GM12878 (cell line): Measurements from ENCODE around the gene ACRBP. TPM values are rescaled to one million over a fixed set of nuclear protein-coding genes. Genes with fewer than 3 reads are reported as not detected.

Experiments
- ATAC-seq: fragments of 200-7000 bp; cut with Tn5 transposase; 3 replicates; pipeline ENCODE4 v1.9.1; 2020; ENCODE audit warnings: mild to moderate bottlenecking, moderate library complexity
- BruUV-seq: library from RNA; stranded (reverse); fragments of 400-500 nt; replicated peaks from 2 replicates; lab custom pipeline; 2021; lab: Mats Ljungman, UMichigan
- CTCF ChIA-PET: fragments of 300-600 bp; sonication (Branson Sonifier 250); formaldehyde crosslinking; extraction: SDS; loops from one replicate; lab custom pipeline; 2021; ENCODE audit warnings: inconsistent platforms; lab: Yijun Ruan, JAX
- POLR2A ChIA-PET: fragments of 350-600 bp; formaldehyde crosslinking; extraction: SDS; loops from one replicate; lab custom pipeline; 2021; ENCODE audit warnings: inconsistent platforms; lab: Charles Lee
- RAD21 ChIA-PET: fragments of 300-600 bp; sonication (Branson Sonifier 250); formaldehyde crosslinking; loops from one replicate; lab custom pipeline; 2023; ENCODE audit warnings: antibody characterized with exemption; ENCODE audit not compliant: unreplicated experiment; lab: Charles Lee
- SMC1A ChIA-PET: fragments of 300-600 bp; sonication (Branson Sonifier 250); formaldehyde crosslinking; loops from one replicate; lab custom pipeline; 2023; ENCODE audit not compliant: unreplicated experiment, uncharacterized antibody; lab: Charles Lee
- DNase-seq: peaks from one replicate; pipeline ENCODE4 v3.0.0-alpha.2; 2011; ENCODE audit warnings: low read depth, low spot score
- FAIRE-seq: peaks from 3 replicates; lab custom pipeline; 2011; peaks lifted over from hg19 to GRCh38; lab: Jason Lieb, UNC
- H2AFZ ChIP-seq: 2 replicates; pipeline ENCODE4 v1.6.0; 2011; ENCODE audit warnings: low read depth, low read length, control low read depth; ENCODE audit not compliant: control insufficient read depth
- H3K27ac ChIP-seq: 2 replicates; pipeline ENCODE4 v1.5.1; 2011; ENCODE audit warnings: control low read depth; ENCODE audit not compliant: control insufficient read depth, insufficient read depth
- H3K27me3 ChIP-seq, 2 experiments: replicated peaks in 1 of 2; 2 replicates each; pipeline versions ENCODE4 v1.6.0 to v1.6.1; 2011; ENCODE audit warnings: low read length in 1 of 2; ENCODE audit not compliant: control insufficient read depth in 2 of 2, insufficient read depth in 2 of 2
- H3K36me3 ChIP-seq, 2 experiments: 2 replicates each; pipeline ENCODE4 v1.5.1; 2011; ENCODE audit warnings: low read length in 1 of 2; ENCODE audit not compliant: control insufficient read depth in 2 of 2, insufficient read depth in 2 of 2
- H3K4me1 ChIP-seq: 2 replicates; pipeline ENCODE4 v1.6.1; 2011; ENCODE audit warnings: mild to moderate bottlenecking, low read length, moderate library complexity, mixed read lengths; ENCODE audit not compliant: control insufficient read depth, insufficient read depth
- H3K4me2 ChIP-seq: 2 replicates; pipeline ENCODE4 v1.6.0; 2011; ENCODE audit warnings: control low read depth; ENCODE audit not compliant: control insufficient read depth, insufficient read depth
- H3K4me3 ChIP-seq: fragments of 200-600 bp; sonication (generic); 2 replicates; pipeline ENCODE4 v1.5.1; 2016
- H3K79me2 ChIP-seq: 2 replicates; pipeline ENCODE4 v1.6.0; 2011; ENCODE audit warnings: low read length; ENCODE audit not compliant: control insufficient read depth, insufficient read depth
- H3K9ac ChIP-seq: 2 replicates; pipeline ENCODE4 v1.8.0; 2011; ENCODE audit warnings: low read length, control low read depth, mixed read lengths; ENCODE audit not compliant: control insufficient read depth, insufficient read depth
- H3K9me3 ChIP-seq: replicated peaks from 3 replicates; pipeline ENCODE4 v1.5.1; 2011; ENCODE audit warnings: mild to moderate bottlenecking, low read length; ENCODE audit not compliant: control insufficient read depth, insufficient read depth
- H4K20me1 ChIP-seq: 2 replicates; pipeline ENCODE4 v1.6.0; 2011; ENCODE audit not compliant: control insufficient read depth, insufficient read depth
- BCL11A ChIP-seq: IDR thresholded peaks from 2 replicates; pipeline ENCODE4 v1.6.1; 2011; ENCODE audit warnings: low read depth, low read length
- BHLHE40 ChIP-seq, 2 experiments: fragments of 450-650 bp in 1 of 2; IDR thresholded peaks; 2 replicates each; pipeline ENCODE4 v1.6.1; 2011 to 2017; ENCODE audit warnings: low read depth in 2 of 2, borderline replicate concordance in 1 of 2, improper control_type of control experiment in 1 of 2, low read length in 1 of 2, mild to moderate bottlenecking in 1 of 2
- BRCA1 ChIP-seq: IDR thresholded peaks from 2 replicates; pipeline ENCODE4 v1.6.1; 2011; ENCODE audit warnings: low read depth, low read length, improper control_type of control experiment
- E4F1 ChIP-seq: fragments of 450-650 bp; IDR thresholded peaks from 2 replicates; pipeline ENCODE4 v1.6.1; 2018; ENCODE audit warnings: borderline replicate concordance, mild to moderate bottlenecking; ENCODE audit not compliant: partially characterized antibody
- EGR1 ChIP-seq, 2 experiments: IDR thresholded peaks; 1 replicate in 1 of 2; 2 replicates in 1 of 2; pipeline ENCODE4 v1.6.1; 2011 to 2012; ENCODE audit warnings: low read depth in 2 of 2, low read length in 2 of 2, borderline replicate concordance in 1 of 2, mild to moderate bottlenecking in 1 of 2, moderate library complexity in 1 of 2
- IKZF2 ChIP-seq, 2 experiments: fragments of 450-650 bp; IDR thresholded peaks; 2 replicates each; pipeline ENCODE4 v1.6.1; 2017; ENCODE audit warnings: mild to moderate bottlenecking in 2 of 2, moderate library complexity in 2 of 2
- MTA2 ChIP-seq: fragments of 450-650 bp; IDR thresholded peaks from 2 replicates; pipeline ENCODE4 v1.6.1; 2016; ENCODE audit warnings: low read depth, mild to moderate bottlenecking, moderate library complexity
- MXI1 ChIP-seq: fragments of 150-350 bp; IDR thresholded peaks from 2 replicates; pipeline ENCODE4 v1.6.1; 2011; ENCODE audit warnings: low read depth, mild to moderate bottlenecking, inconsistent platforms, low read length, improper control_type of control experiment
- NR2C1 ChIP-seq: fragments of 450-650 bp; IDR thresholded peaks from 2 replicates; pipeline ENCODE4 v1.6.1; 2017; ENCODE audit warnings: antibody characterized with exemption, mild to moderate bottlenecking, moderate library complexity
- POU2F2 ChIP-seq: IDR thresholded peaks from 3 replicates; pipeline ENCODE4 v1.6.1; 2011; ENCODE audit warnings: low read depth, mild to moderate bottlenecking, low read length, borderline replicate concordance
- RAD51 ChIP-seq: fragments of 450-650 bp; IDR thresholded peaks from 2 replicates; pipeline ENCODE4 v1.6.1; 2016; ENCODE audit warnings: moderate library complexity, mild to moderate bottlenecking, inconsistent platforms
- RELB ChIP-seq: fragments of 450-650 bp; IDR thresholded peaks from 2 replicates; pipeline ENCODE4 v1.6.1; 2017; ENCODE audit warnings: low read depth, mild to moderate bottlenecking, moderate library complexity
- SIN3A ChIP-seq: IDR thresholded peaks from 2 replicates; pipeline ENCODE4 v1.6.1; 2012; ENCODE audit warnings: low read depth, low read length, improper control_type of control experiment
- SREBF1 ChIP-seq: IDR thresholded peaks from 2 replicates; pipeline ENCODE4 v1.6.1; 2012; ENCODE audit warnings: mild to moderate bottlenecking, low read length
- ZSCAN29 ChIP-seq: fragments of 450-650 bp; IDR thresholded peaks from 2 replicates; pipeline ENCODE4 v1.6.1; 2017; ENCODE audit warnings: mild to moderate bottlenecking, moderate library complexity
- WGBS: methylation state at CpG from one replicate; pipeline ENCODE4 v1.1.6; 2016; ENCODE audit warnings: low lambda C conversion rate; ENCODE audit not compliant: insufficient replicate concordance, insufficient coverage; ENCODE audit errors: missing lambda C conversion rate; 5-methylcytosine and 5-hydroxymethylcytosine counted together
- in situ Hi-C: fragments of 300-500 bp; cut with MboI; formaldehyde crosslinking; loops from 9 replicates; pipeline ENCODE4 v1.14.3; 2018; ENCODE audit warnings: mixed read lengths
- intact Hi-C: fragments of 100-400 bp; cut with micrococcal nuclease; formaldehyde crosslinking; loops from one replicate; pipeline ENCODE4 v1.14.2; 2022; ENCODE audit not compliant: unreplicated experiment
- polyA plus RNA-seq, 11 experiments: library from polyadenylated mRNA; depleted of rRNA in 4 of 11; unstranded in 6 of 11; stranded (reverse) in 5 of 11; fragments of >200 nt; fragmentation: Nextera tagmentation in 4 of 11; fragmentation: Illumina TruSeq in 1 of 11; extraction: Ambion mirVana in 4 of 11; extraction: Trizol in 1 of 11; gene quantifications; 1 replicate in 1 of 11; 2 replicates in 10 of 11; pipeline versions ENCODE4 v1.2.1 to v1.2.3, GENCODE V29; 2011 to 2016; ENCODE audit warnings: inconsistent platforms in 2 of 11, missing spikeins in 2 of 11, low read depth in 1 of 11
- total RNA-seq, 4 experiments: library from RNA; depleted of rRNA in 3 of 4; stranded (reverse); fragments of >200 nt in 3 of 4; fragmentation: Illumina TruSeq in 1 of 4; extraction: Trizol in 1 of 4; gene quantifications; 2 replicates each; pipeline versions ENCODE4 v1.2.1 to v1.2.3, GENCODE V29; 2013 to 2021
- TF ChIP-seq, protein P1 (sequence below): fragments of 450-650 bp; conservative IDR thresholded peaks from 2 replicates; pipeline ENCODE4 v1.6.1; 2017; ENCODE audit warnings: mild to moderate bottlenecking, moderate library complexity

The ACRBP gene
- total and polyA plus RNA-seq, 10 of the 15 experiments (the other 5 are each of a cell fraction or from before 2014, with no cell fraction given) = 0.54 to 1.4 (median 0.87) TPM

DNA sequence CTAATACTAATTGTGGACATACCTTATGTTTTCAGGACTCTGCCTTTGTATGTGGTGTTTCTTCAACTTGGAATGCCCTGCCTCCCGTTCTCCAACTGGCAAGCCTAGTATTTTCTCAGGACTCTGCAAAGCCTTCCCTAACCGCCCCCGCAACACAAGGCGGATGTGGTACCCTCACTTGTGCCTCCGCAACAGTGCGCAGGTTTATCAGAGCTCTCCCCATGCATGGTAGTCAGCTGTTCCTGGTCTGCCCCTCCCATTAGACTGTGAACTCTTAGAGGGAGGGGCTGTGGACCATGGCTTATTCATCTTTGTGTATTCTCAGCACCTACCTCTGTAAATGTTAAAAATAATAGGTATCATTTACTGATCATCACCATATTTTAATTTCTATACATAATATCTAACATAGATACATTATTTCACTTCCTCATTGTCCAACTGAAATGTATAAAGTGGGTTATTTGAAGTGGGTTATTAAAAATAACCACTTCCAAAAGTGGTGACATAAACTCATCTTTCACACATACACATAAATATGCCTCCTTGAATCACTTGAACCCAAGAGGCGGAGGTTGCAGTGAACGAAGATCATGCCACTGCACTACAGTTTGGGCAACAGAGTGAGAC is 20.5 kb downstream of the ACRBP start:
- Histone ChIP-seq H3K36me3 (no peaks in the 10 kb centered on the region), H3K9me3 (no peaks in the 10 kb centered on the region), H2AFZ (no peak overlapping the region), H4K20me1 (no peaks in the 10 kb centered on the region), H3K27me3 (no peaks in the 10 kb centered on the region), H3K9ac (no peak overlapping the region), H3K4me1 (peaks cover 26% of the 10 kb centered on the region), H3K4me2 (peak overlapping the region; percentile 59), H3K27ac (peak overlapping the region; percentile 43; the same call in 1 of the 2 replicates), H3K4me3 (peak overlapping the region; percentile 60; the same call in 1 of the 2 replicates), H3K79me2 (peaks cover 10% of the 10 kb centered on the region)
- RAD21 ChIA-PET = interaction anchor here (1.1 to 2.2 kb wide), 5 partner anchors 9 to 63 kb away, joined by 3 to 8 read pairs (median 5); partner anchors contain the start of genes LPAR5 and ZNF384
- 85% methylated on average over 8 of the region's 8 CpGs for WGBS
- POLR2A ChIA-PET = interaction anchor here (1.0 to 2.2 kb wide), 6 partner anchors 13 to 63 kb away, joined by 3 to 10 read pairs (median 8); partner anchors contain the start of gene ZNF384
- in situ Hi-C loops = no loop called here
- intact Hi-C loops = loop anchor here (2.0 kb wide), 1 partner anchor 62 kb away; the partner anchor contains the start of gene ZNF384
- ATAC-seq = peak; percentile 67
- CTCF ChIA-PET = interaction anchor here (1.0 to 2.6 kb wide), 4 partner anchors 8 to 89 kb away, joined by 4 to 7 read pairs (median 5); no protein-coding TSS in a partner anchor
- FAIRE-seq = no peak
- BruUV-seq = no TSS peak
- no peak for DNase-seq
- SMC1A ChIA-PET = interaction anchor here (1.8 to 3.6 kb wide), 2 partner anchors 13 to 58 kb away, joined by 7 to 13 read pairs; no protein-coding TSS in a partner anchor
- TF ChIP-seq POU2F2 = peak; percentile 39; the same call in 1 of the 3 replicates
- TF ChIP-seq RAD51 = 0 out of 2 replicates have a peak, but pooled peaks have one; percentile 29
- TF ChIP-seq ZSCAN29 = 0 out of 2 replicates have a peak, but pooled peaks have one; percentile 19
- no peak for TF ChIP-seq E4F1
- TF ChIP-seq, protein P1, sequence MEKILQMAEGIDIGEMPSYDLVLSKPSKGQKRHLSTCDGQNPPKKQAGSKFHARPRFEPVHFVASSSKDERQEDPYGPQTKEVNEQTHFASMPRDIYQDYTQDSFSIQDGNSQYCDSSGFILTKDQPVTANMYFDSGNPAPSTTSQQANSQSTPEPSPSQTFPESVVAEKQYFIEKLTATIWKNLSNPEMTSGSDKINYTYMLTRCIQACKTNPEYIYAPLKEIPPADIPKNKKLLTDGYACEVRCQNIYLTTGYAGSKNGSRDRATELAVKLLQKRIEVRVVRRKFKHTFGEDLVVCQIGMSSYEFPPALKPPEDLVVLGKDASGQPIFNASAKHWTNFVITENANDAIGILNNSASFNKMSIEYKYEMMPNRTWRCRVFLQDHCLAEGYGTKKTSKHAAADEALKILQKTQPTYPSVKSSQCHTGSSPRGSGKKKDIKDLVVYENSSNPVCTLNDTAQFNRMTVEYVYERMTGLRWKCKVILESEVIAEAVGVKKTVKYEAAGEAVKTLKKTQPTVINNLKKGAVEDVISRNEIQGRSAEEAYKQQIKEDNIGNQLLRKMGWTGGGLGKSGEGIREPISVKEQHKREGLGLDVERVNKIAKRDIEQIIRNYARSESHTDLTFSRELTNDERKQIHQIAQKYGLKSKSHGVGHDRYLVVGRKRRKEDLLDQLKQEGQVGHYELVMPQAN = peak; percentile 19; the same call in 1 of the 2 replicates
- peak; percentile 44; the same call in 1 of the 2 replicates for TF ChIP-seq MXI1
- TF ChIP-seq MTA2 = peak; percentile 35; the same call in 1 of the 2 replicates
- TF ChIP-seq SIN3A = peak; percentile 53; the same call in 1 of the 2 replicates
- TF ChIP-seq BRCA1 = no peak
- peak in 1 of 2 experiments; percentile 49; a peak in 1 of 4 replicates for TF ChIP-seq BHLHE40 (IDR thresholded peaks at IDR 0.05; ENCODE audit: borderline replicate concordance in 1 of 2, low read depth in 2 of 2, low read length in 1 of 2)
- TF ChIP-seq NR2C1 = 0 out of 2 replicates have a peak, but pooled peaks have one; percentile 11
- TF ChIP-seq IKZF2 (IDR thresholded peaks at IDR 0.05) = peak in 1 of 2 experiments; percentile 37; a peak in 2 of 4 replicates
- 0 out of 2 replicates have a peak, but pooled peaks have one; percentile 25 for TF ChIP-seq RELB
- TF ChIP-seq SREBF1 = no peak
- no peak for TF ChIP-seq EGR1 (IDR thresholded peaks at IDR 0.05; ENCODE audit: borderline replicate concordance in 1 of 2, low read depth in 2 of 2, low read length in 2 of 2)
- TF ChIP-seq BCL11A = no peak
